Activated CD4-positive, alpha-beta T cell treated with anti-CD3 and anti-CD28 coated beads for 4 hours (primary cell): ENCODE measurements around the gene ZNF689.
A peak's percentile ranks its signal among the peaks of the same experiment; 100 is the strongest.

ENCODE experiments used
- DNase-seq, 2 donors: peaks; one replicate each; pipeline ENCODE4 v3.0.0-alpha.2; 2020

ZNF689 gene

DNA sequence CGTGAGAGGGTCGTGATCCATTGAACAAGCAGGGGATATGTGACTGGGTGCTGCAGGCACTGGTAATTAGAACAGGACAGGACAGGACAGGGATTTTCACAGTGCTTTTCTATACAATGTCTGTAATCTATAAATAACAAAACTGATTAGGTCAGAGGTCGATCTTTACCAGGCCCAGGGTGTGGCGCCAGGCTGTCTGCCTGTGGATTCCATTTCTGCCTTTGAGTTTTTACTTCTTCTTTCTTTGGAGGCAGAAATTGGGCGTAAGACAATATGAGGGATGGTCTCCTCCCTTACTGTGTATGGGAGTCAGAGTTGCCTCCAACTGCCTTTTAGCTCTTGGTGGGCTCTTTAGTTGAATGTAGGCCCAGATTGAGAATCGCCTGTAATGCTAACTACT is 50.5 kb downstream of the ZNF689 start:
- no peak for DNase-seq

DNA sequence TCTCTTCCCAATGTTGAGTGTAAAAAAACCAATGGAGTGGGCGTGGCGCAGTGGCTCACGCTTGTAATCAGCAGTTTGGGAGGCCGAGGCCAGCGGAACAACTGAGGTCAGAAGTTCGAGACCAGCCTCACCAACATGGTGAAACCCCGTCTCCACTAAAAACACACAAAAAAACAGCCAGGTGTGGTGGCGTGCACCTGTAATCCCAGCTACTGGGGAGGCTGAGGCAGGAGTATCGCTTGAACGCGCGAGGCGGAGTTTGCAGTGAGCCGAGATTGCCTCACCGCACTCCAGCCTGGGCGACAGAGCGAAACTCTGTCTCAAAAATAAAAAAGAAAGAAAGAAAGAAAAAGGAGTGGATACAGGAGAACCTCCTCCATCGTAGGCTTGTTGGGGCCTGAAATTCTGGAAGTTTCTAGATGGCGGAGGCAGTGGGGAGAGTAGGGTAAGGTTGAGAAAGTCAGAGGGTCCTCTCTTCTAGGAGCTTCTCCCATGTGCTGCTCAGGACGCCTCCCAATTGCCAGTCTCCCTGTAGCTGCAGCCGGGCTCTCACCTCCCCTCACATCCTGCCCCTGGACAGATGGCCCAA is 51.3 kb downstream of the ZNF689 start:
- no peak for DNase-seq

DNA sequence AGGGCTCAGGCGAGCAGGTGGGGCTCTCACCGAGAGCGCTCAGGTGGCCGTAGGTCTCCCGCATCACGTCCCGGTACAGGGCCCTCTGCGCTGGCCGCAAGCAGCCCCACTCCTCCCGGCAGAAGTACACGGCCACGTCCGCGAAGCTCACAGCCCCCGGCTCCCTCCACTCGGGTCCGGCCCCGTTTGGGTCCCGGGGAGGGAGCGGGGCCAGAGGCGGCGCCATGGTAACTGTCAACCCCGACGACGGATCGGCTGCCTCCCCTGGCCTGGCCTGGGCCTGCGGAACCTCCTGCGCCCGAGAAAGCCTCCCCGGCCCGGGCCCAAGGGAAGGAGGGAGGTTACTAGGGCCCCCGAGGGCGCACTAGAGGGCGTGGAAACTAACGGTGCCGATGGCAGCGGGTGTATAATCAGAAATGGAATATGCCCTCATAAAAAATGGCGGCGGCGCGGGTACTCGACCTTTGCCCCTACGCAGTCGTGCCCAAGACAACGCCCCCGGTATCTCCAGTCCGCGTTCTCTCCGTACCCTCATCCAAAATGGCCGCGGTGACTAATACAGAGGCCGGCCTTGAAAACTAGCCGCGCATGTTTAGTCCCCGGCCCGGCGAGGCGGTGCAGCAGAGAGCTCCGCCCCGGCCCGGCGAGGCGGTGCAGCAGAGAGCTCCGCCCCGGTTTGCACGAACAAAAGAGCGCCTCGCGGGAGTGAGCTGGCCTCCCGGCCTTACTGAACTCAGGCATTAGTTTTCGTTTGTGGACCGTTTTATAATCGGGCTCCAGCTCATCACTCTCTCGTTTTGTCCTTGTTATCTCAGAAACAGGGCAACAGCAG is 52.0 kb downstream of the ZNF689 start, which contains the start of gene ZNF764:
ZNF764 (minus strand) TSS at position 418 of the 832 bp plus-strand sequence; CDS start at position 226, 192 bp downstream.
- DNase-seq = peak; percentile 96 to 98

DNA sequence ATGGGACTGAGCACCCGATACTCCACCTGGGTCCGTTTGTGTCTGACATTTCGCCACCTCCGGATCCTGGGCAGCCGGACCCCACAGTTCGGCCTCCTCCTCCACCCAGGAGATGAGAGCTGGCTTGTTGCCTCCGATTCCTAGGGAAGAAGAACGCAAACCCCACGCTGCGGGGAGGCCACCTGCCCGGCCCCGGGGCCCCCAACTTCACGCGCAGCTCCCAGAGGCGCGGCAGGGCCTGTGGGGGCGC is 52.6 kb downstream of the ZNF689 start:
- DNase-seq = no peak

DNA sequence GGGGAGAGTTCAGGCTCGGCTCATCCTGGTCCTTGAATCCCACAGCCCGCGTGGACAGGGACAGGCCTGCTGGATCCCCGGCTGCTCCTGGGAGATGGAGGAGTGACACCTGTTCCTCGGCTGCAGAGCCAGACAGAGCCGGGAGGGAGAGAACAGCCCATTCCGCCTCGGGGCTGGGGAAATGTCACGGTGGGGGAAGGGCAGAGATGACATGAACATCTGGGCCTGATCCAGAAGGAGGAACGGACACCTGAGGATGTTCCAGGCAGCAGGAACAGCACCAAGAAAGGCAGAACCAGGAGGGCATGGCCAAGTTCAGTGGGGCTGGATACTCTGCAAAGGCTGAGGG is 54.1 kb downstream of the ZNF689 start:
- DNase-seq = no peak

DNA sequence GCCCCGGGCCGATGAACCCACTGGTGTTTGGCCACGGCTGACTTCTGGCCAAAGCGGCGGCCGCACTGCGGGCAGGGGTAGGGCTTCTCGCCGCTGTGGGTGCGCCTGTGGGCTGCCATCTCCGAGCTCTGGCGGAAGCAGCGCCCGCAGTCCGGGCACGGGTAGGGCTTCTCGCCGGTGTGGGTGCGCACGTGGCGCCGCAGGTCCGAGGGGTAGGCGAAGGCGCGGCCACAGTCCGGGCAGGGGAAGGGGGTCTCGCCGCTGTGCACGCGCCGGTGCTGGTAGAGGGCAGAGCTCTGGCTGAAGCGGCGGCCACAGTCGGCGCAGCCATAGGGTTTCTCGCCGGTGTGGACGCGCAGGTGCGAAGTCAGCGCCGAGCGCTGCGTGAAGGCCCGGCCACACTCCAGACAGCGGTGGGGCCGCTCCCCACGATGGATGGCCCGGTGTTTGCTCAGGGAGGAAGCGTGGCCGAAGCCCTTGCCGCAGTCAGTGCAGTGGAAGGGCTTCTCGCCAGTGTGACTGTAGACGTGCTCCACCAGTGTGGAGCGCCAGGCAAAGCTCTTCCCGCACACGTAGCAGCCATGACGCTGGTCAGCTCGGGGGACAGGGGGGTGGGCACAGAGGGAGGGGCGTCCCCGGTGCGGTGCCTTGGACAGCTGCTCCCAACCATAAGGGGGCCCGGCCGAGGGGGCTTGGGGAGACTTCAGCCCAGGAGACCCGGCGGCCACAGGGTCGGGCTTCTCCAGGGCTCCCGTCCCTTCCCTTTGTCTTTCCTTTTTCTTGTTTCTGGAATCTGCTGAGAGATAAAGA is 54.7 kb downstream of the ZNF689 start:
- DNase-seq = no peak

DNA sequence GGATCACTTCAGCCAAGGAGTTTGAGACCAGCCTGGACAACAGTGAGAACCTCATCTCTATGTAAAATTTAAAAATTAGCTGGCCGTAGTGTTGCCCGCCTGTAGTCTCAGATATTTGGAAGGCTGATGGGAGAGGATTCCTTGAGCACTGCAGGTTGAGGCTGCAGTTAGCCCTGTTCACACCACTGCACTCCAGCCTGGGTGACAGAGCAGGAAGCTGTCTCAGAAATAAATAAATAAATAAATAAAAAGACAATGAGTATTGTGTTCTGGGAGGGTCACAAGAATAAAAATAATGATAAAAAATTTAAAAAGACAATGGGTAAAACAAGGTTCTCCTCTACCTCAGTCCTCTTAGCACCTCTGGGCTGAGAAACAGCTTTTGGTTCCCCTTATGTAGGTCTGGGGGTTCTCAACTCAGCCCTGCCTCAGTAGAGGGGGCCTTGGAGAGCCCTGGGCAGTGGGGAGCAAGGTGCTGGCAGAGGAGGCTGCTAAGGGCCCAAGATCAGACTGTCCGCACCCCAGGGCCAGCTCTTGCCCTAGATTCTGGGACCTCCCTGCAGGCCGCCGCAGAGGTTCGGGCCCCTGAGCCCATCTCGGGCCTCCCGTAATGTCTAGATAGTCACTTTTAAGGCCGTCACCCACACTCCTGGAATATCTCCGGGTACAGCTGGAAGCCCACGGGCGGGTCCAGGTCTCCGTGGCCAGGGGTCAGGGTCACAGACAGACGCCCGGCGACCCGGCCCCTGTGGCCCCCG is 55.5 kb downstream of the ZNF689 start:
- no peak for DNase-seq

DNA sequence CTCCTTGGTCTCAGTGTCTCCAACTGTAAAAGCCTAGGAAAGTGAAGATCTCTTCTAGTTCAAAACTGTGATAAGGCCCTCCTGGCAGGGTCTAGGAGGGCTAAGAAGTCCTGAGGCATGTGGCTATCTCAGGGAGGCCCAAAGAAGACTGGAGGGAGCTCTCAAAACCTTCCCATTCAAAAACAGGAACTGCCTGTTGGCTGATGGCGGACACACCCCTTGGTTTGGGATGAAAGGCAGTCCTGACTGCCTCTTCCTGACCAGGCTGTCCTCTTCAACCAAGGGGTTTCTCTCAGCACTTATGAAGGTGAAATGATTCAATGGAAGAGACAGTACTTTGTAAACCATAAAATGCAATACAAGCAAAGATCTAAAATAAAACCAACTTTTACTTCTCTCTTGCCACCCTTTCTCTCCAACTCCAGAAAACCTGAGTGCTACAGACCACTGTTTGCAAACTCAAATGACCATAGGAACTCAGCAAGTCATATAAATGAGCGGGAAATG is 56.7 kb downstream of the ZNF689 start:
- no peak for DNase-seq

DNA sequence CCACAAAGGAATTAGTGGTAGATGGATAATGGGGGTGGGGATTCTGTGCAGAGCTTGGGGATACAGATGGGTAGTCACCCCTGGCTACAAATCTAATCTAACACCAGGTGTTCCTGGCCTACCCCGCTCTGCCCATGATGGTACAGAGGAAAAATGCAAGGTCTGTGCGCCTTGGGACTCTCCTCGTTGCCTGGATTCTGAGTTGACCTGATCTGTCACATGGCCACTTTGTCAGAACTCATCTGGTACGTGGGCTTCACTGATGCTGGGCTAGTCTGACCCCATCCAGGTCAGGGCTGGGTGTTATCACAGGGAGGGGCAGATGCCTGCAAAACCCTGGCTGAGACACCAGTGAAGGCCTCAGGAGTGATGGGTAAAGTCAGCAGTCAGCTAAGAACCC is 57.2 kb downstream of the ZNF689 start:
- DNase-seq = no peak
